Activated CD4-positive, alpha-beta T cell treated with anti-CD3 and anti-CD28 coated beads, Interleukin-2, amount 50 U/mL, for 24 hours (primary cell): Measurements from ENCODE around the gene TRIM47.

Experiments
- DNase-seq, 2 donors: peaks; one replicate each; pipeline ENCODE4 v3.0.0-alpha.2; 2020; ENCODE audit warnings: low read depth in 1 of 2, low spot score in 1 of 2

The TRIM47 gene

DNA sequence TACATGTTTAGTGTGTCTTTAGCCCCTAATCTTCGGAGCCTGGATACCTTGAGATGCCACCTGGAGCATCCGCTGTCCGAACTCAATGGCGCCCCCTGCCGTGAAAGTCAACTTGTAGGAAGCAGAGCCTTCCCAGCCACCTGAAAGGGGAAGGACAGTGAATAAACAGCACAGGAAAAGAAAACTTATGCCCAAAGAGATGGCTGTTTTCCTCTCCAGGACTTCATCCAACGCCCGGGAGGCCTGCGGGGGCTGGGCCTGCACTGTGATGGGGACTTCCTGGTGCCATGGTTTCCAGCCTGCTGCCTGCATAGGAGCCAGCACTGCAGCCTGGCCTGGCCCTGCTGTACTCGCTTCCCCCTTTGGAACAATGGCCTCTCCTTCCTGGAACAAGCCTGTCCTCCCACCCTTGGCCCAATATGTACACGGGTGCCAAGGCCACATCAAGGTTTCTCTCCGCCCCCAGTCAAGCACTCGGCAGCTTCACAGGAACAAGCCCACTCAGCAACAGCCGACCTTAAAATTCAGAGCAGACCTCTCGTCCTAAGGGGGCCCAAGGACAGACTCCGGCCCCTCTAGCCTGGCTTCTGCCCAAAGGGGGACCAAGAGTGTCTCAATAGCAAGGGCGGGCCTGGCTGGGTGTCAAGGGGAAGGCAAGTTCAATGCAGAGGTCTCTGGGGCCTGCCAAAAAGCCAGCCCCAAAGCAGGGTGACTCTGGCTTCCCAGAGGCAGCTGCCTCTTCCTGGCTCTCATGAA lies 29.7 kb downstream of the TRIM47 start:
- peak; percentile 73 to 77 for DNase-seq

DNA sequence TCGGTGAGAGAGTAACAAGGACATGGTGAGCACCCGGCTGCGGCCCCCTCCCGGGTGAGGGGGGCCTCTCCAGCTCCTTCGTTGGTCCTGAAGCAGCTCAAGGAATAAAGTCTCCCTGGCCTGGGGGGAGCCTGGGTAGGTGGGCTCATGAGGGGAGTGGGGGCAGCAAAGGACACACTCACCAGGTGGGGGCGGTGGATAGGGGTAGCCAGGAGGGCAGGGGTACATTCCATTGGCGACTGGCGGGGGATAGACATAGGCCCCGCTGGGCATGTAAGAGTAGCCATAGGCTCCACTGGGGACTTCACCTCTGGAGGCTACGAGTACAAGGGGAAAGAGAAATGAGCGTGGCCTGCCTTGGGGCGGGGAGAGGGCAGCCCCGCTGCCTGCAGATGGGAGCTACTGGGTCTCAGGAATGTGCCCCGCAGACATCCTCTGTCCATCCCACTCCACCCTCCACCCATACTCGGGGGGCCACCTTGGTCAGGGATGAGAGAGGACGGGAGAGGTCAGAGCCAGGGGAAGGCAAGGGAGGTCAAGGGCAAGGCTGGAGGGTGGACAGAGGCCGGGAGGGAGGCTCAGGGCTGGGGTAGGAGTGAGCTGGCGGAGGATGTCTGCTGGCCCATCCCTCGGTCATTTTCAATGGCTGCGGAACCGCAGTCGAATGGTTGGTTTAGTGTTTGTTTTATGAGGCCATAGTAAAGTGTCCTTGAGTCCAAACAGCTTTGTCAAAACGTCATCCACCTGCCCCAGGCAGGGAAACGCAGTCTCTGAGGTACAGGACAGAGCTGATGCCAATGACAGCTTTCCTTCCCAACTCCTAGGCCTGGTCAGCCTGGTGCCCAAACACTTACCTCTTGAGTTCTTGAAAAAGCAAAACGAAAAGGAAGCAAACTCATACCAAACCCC lies 30.5 kb downstream of the TRIM47 start:
- DNase-seq, result no peak

- DNase-seq, result no peak
These were observed 31.4 kb downstream of the TRIM47 start for GRCh38 chr17:75846692-75847613.

DNA sequence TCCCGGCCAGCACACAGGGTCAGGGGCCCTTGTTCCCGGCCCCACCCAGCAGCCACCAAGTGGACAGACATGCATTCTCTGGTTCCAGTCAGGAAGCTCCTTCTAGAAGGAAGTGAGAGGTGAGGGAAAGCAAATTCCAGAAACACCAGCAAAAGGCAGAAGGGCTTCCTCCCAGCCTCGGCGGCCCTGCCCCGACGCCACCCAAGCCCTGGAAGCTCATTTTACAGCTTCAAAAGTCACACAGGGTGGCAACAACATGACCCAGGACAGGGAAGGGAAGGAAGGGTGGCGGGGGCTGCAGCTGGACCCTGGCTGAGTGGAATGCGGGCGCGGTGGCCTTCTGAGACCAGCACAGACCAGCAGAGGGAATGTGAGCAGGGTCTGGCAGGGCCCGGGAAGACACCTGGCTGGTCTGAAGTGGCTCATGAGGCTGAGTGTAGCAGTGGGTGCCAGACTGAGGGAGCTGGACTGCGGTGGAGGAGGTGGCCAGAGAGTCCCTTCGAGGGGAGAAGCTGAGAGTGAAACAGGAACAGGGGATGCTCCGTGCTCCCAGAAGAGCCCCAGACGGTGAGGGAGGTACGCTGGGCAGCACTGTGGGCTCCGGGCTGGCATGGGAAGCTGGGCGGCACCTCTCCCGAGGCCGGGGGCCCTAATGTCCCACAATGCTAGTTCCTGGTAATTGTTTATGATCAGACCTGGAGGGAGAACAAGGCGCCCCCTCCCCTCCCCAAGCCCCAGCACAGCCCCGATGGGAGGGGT lies 32.3 kb downstream of the TRIM47 start:
- no peak for DNase-seq

DNA sequence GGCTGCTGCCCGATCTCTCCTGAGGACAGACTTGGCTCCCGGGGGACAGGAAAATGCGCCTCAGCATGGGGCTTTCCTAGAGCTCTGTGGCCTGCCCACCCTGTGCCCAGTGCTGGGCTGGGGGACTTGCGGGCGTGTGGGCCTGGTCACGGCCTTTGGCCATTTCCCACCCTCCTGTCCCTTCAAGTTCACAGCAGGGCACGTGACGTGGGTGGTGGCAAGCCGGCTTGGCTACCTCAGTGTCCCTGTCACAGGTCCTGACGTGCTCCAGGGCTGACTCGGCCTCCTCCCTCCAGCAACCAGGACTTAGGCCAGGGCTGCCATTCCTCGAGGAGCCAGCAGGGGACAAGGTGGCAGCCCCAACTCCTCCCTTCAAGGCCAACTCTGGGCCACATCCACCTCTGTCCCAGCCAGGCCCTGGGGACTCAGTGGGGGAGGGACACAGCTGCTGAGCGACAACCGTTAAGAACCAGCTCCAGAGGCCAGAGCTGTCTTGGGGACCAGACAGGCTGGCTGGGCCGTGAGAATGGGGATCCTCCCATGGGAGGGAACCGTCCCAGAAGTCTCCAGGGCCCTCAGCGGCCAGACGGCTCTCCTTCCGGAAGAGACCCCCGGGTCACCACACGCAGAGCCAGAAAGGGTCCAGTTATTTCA lies 33.2 kb downstream of the TRIM47 start:
- peak; percentile 41 to 52 for DNase-seq

DNA sequence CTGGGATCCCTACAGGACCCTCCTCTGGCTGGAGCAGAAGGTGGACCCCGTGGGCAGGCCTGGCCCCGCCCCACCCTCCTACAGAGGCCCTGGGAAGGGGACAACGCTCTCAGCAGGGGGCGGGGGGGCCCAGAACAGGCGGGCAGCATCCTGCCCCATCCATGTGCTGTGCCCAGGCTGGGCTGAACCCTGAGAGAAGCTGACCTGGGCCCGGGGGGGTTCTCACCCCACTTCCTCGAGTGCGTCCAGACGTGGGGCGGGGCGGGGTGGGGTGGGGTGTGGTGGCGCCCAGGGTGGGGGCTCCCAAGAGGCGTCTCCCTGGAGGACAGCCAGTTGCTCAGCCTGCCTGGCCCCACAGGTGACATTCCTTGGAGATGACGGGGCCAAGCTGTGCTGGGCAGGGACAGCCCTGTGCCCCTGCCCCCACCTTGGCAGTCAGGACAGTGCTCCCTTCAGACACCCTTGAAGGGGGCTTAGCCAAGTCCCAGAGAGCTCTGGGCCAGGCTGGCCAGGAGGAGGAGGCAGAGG lies 33.8 kb downstream of the TRIM47 start:
- no peak for DNase-seq

DNA sequence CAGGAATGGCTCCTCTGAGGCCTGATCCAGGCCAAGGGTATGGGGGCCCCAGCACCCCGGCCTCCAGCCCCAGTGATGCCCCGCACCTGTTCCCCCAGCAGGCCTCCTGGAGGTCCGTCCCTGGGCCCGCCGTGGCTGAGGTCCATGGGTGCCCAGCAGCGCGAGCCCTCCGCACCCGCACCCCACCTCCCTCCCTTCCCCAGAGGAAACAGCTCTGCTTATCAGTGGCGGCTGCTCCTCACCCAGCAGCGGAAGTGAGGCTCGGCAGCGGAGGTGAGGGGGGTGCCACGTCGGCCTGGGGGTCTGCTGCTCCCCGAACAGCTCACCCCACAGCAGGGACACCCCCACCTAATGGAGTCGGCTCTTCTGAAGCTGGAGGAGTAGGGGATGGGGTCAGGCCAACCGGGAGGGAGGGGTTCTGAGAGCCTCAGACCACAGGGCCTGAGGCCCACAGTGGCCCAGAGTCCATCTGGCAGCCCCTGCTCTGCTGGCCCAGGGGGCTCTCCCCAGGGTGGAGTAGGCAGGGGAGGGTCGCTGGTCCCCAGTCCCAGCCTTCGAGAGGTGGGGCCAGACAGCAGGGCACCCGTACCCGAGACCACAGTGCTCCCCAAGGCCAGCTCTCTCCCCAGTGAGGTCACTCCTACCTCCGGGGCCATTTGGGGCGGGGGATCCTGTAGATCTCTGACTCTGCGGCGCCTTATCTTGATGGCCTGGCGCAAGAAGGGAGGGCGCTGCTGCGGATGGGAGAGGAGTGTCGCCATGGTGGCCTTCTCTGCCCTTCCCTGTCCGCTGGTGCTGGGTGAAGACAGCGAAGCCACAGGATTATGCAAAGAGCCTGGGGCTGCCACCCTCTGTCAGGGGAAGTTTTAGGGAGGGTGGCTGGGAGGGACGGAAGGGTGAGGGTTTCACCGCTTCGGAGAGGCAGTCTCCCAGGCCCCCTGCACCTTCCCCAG lies 34.5 kb downstream of the TRIM47 start, which contains the start of gene UNC13D:
Gene UNC13D, minus strand, starts transcription at position 828 of the 953 bp plus-strand sequence. Its CDS starts 67 bp downstream, at position 761.
- DNase-seq, result peak; percentile 35 to 40

- no peak for DNase-seq
These were observed 35.3 kb downstream of the TRIM47 start for GRCh38 chr17:75842963-75843576.

DNA sequence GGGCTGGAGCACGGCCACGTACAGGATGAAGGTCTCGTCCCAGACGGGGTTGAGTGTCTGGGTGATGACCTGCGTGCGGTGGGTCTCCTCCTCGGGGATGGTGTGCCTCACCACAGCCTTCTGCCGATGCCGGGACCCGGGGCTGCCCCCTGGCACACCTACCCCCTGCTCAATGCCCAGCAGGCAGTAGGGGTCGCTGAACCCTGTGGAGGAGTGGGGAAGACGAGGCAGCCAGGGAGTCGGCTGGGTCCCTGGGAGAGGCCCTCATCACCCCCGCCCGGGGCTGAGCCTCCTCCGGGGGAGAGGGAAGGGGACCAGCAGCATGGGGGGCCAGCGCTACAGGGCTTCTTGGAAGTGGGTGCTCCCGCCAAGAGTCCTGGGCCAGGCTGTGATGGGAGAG lies 36.0 kb downstream of the TRIM47 start:
- no peak for DNase-seq

DNA sequence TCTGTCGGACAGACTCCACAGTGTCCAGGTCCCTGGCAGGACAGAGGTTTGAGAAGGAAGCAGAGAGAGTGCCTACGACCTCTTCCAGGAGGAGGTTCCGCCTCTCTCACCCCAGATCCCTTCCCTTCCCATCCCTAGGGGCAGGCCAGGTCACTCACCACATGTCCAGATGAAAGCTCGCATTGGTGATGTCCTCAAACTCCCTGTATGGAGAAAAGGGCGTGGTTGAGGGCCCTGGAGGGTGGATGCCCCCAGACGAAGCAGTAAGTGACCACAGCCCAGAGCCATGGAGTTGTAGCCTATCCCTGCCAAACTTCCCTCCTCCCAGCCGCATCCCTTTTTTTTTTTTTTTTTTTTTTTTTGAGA lies 37.6 kb downstream of the TRIM47 start:
- no peak for DNase-seq

GRCh38 chr17:75839942-75840798 lies 38.2 kb downstream of the TRIM47 start:
- no peak for DNase-seq

DNA sequence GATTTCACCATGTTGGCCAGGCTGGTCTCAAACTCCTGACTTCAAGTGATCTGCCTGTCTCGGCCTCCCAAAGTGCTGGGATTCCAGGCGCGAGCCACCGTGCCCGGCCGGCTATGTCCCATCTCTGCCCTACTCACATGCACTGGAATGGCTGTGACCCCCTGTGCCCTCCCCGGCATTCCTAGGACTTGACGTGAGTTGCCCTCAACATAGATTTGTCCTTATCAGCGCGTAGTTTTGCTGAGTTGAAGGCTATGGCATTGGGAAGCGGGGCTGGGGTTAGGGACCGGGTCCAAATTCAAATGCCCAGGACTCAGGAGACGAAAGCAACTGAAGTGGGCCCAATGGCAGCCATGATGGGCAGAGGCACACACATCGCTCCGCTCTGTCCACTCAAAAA lies 40.0 kb downstream of the TRIM47 start:
- DNase-seq, result no peak

- no peak for DNase-seq
These were observed 40.5 kb downstream of the TRIM47 start for GRCh38 chr17:75837899-75838298.

- no peak for DNase-seq
These were observed 41.8 kb downstream of the TRIM47 start for GRCh38 chr17:75836605-75837004.

GRCh38 chr17:75835654-75835987 lies 42.8 kb downstream of the TRIM47 start:
- DNase-seq, result no peak

DNA sequence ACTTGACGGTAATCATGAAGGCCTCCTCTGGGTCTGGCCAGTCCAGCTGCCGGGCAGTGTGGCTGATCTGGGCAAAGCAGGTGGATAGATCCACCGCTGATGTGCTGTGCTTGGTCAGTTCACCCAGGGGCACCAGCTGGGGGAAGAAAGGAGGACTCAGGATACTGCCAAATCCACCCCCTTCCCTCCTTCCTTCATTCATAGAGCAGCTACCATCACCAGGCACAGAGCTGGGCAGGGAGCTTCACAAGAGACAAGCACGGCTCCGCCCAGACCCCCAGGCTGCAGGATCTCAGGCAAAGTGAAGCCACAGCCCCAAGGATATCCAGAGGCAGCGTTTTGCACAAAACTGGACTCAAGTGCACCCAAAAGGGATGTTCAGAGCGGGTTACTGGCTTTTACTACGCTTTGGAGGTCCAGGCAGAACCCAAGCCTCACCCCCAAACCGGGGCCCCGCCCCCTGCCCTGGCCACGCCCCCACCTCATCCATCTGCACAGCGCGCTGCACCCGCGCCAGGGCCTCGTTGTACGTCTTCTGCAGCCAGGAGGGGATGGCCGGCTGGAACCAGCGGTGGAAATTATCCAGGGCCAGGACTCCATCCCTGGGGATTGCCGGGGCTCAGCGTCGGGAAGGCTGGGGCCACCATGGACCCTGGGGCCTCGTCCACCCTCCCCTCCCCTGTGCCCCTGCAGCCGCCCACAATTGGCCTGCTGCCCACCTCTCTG lies 43.3 kb downstream of the TRIM47 start:
- DNase-seq, result no peak
